ENCODE results near the gene PSMC4.

Gene PSMC4

GRCh38 chr19:39940221-39940833 is 30.6 kb upstream of the PSMC4 start:
- peak overlapping the region; percentile 73; the same call in 1 of the 2 replicates for H3K9ac ChIP-seq (ENCODE audit: low read length)
- H3K27ac ChIP-seq (ENCODE audit: low read length): peak overlapping the region; percentile 91
- H3K9me3 ChIP-seq (ENCODE audit: insufficient read depth, low read length): peaks cover 15% of the 10 kb centered on the region
- H3K4me1 ChIP-seq (ENCODE audit: low read length): peaks cover 75% of the 10 kb centered on the region
- H3K27me3 ChIP-seq (ENCODE audit: low read depth, low read length): no peaks in the 10 kb centered on the region
- H4K20me1 ChIP-seq (ENCODE audit: insufficient read depth, low read length): no peaks in the 10 kb centered on the region
- peaks cover 12% of the 10 kb centered on the region for H3K36me3 ChIP-seq (replicated peaks; ENCODE audit: low read depth, low read length)
- H3K79me2 ChIP-seq (ENCODE audit: low read length): no peaks in the 10 kb centered on the region
- H3K4me2 ChIP-seq (ENCODE audit: low read length): no peak overlapping the region
- H2AFZ ChIP-seq (ENCODE audit: low read depth, low read length): no peak overlapping the region
- peak overlapping the region; percentile 44; the same call in 1 of the 2 replicates for H3K4me3 ChIP-seq (ENCODE audit: low read length)
- TF ChIP-seq CTCF (IDR thresholded peaks at IDR 0.05; ENCODE audit: low read depth, low read length) (no peak), EZH2phosphoT487 (IDR thresholded peaks at IDR 0.05; ENCODE audit: low read depth) (no peak)

DNA sequence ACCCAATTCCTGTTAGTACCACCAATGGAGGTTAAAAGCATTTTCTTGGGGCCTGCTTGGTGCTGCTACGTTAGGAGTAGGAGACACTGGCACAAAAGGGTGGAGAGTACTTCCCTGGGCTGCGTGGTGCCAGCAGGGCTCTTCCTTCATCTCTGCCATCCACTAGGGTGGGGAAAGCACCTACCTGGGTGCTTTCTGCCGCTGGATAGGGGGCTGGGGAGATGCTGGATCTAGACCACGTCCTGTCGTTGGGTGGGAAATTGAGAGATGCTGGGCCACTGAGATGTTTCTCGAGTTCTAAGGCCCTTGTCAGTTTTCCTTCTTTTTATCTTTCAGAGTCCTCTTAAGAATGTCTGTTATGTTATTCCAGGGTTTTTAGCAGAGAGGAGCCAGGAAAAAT is 29.8 kb upstream of the PSMC4 start:
- no peaks in the 10 kb centered on the region for H3K79me2 ChIP-seq (ENCODE audit: low read length)
- no peak for TF ChIP-seq CTCF (IDR thresholded peaks at IDR 0.05; ENCODE audit: low read depth, low read length)
- TF ChIP-seq EZH2phosphoT487 (IDR thresholded peaks at IDR 0.05; ENCODE audit: low read depth): no peak
- peak overlapping the region; percentile 44 for H3K4me3 ChIP-seq (ENCODE audit: low read length)
- H3K4me1 ChIP-seq (ENCODE audit: low read length): peaks cover 68% of the 10 kb centered on the region
- H3K9me3 ChIP-seq (ENCODE audit: insufficient read depth, low read length): peaks cover 15% of the 10 kb centered on the region
- H3K36me3 ChIP-seq (replicated peaks; ENCODE audit: low read depth, low read length): peaks cover 12% of the 10 kb centered on the region
- peak overlapping the region; percentile 67 for H3K4me2 ChIP-seq (ENCODE audit: low read length)
- peak overlapping the region; percentile 73 for H3K9ac ChIP-seq (ENCODE audit: low read length)
- H3K27ac ChIP-seq (ENCODE audit: low read length): peak overlapping the region; percentile 91
- no peaks in the 10 kb centered on the region for H3K27me3 ChIP-seq (ENCODE audit: low read depth, low read length)
- peak overlapping the region; percentile 4; the same call in 1 of the 2 replicates for H2AFZ ChIP-seq (ENCODE audit: low read depth, low read length)
- no peaks in the 10 kb centered on the region for H4K20me1 ChIP-seq (ENCODE audit: insufficient read depth, low read length)

DNA sequence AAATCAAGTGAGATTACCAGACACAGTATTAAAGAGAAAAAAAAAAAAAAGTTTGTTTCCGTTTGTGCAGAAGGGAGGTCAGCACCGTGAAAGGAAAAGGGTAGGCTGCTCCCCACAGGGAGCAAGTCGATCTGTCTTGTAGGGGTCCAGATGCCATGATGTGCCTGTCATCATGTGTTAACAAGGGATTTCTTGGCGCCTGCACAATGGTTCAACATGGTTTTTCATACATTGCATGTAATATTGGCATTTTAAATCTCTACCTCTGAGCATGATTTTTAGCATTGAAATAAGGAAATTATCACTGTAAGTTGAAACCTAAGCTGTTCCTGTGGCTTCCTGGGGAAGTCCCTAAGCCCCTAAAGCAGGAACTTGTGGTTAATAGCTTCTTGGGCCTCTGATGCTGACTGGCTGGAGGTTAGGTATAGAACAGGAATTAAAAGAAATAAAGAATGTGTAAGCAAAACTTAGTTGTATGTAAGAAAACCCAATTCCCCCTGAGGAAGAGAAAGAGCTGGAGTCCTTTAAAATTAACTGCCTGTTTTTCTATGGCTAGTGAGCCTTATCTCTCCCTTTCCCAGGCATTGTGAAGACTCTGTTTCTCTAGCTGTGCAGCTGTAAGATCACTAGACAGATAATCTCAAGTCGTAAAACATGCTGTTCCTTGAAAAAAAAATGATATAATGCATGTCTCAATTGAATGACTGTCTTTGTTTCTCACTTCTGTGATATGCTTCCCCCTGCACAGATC is 29.2 kb upstream of the PSMC4 start:
- Histone ChIP-seq H3K27me3 (ENCODE audit: low read depth, low read length) (no peaks in the 10 kb centered on the region), H2AFZ (ENCODE audit: low read depth, low read length) (peak overlapping the region; percentile 4; the same call in 1 of the 2 replicates), H3K4me3 (ENCODE audit: low read length) (peak overlapping the region; percentile 63), H3K4me2 (ENCODE audit: low read length) (peak overlapping the region; percentile 67), H3K9me3 (ENCODE audit: insufficient read depth, low read length) (peaks cover 15% of the 10 kb centered on the region), H3K36me3 (replicated peaks; ENCODE audit: low read depth, low read length) (peaks cover 12% of the 10 kb centered on the region), H4K20me1 (ENCODE audit: insufficient read depth, low read length) (no peaks in the 10 kb centered on the region), H3K9ac (ENCODE audit: low read length) (peak overlapping the region; percentile 84), H3K4me1 (ENCODE audit: low read length) (peaks cover 62% of the 10 kb centered on the region), H3K27ac (ENCODE audit: low read length) (peak overlapping the region; percentile 91), H3K79me2 (ENCODE audit: low read length) (no peaks in the 10 kb centered on the region)
- TF ChIP-seq EZH2phosphoT487 (IDR thresholded peaks at IDR 0.05; ENCODE audit: low read depth) (no peak), CTCF (IDR thresholded peaks at IDR 0.05; ENCODE audit: low read depth, low read length) (no peak)

DNA sequence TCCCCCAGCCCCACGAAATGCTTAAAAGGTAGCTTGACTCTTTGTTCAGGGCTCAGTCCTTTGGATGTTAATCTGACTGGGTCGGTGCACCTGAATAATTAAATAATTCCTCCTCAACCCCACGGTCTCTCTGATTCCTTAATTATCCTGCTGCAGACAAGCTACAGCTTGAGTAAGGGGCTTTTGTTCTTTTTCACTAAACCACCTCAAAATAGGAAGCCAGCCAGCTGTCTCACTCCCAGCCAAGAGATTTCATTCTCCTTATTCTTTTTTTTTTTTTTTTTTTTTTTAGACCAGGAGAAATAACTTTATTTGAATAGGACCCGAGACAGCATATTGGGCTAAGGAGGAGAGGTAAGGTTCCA is 28.6 kb upstream of the PSMC4 start:
- peaks cover 56% of the 10 kb centered on the region for H3K4me1 ChIP-seq (ENCODE audit: low read length)
- TF ChIP-seq EZH2phosphoT487 (IDR thresholded peaks at IDR 0.05; ENCODE audit: low read depth) (no peak), CTCF (IDR thresholded peaks at IDR 0.05; ENCODE audit: low read depth, low read length) (no peak)
- H2AFZ ChIP-seq (ENCODE audit: low read depth, low read length): no peak overlapping the region
- H3K4me3 ChIP-seq (ENCODE audit: low read length): peak overlapping the region; percentile 63
- H3K4me2 ChIP-seq (ENCODE audit: low read length): peak overlapping the region; percentile 67
- H4K20me1 ChIP-seq (ENCODE audit: insufficient read depth, low read length): no peaks in the 10 kb centered on the region
- H3K9ac ChIP-seq (ENCODE audit: low read length): peak overlapping the region; percentile 84
- H3K79me2 ChIP-seq (ENCODE audit: low read length): no peaks in the 10 kb centered on the region
- peak overlapping the region; percentile 91 for H3K27ac ChIP-seq (ENCODE audit: low read length)
- peaks cover 15% of the 10 kb centered on the region for H3K9me3 ChIP-seq (ENCODE audit: insufficient read depth, low read length)
- H3K36me3 ChIP-seq (replicated peaks; ENCODE audit: low read depth, low read length): peaks cover 12% of the 10 kb centered on the region
- no peaks in the 10 kb centered on the region for H3K27me3 ChIP-seq (ENCODE audit: low read depth, low read length)
